ENCODE results near the gene U2AF1L4.

Gene U2AF1L4

GRCh38 chr19:35757231-35757748 is 12.1 kb upstream of the U2AF1L4 start:
- peak; percentile 61 for DNase-seq (ENCODE audit: low spot score)

- peak; percentile 50 for DNase-seq (ENCODE audit: low spot score)
Measured at GRCh38 chr19:35756377-35757230, 11.4 kb upstream of the U2AF1L4 start, which contains the start of gene HSPB6. TSS of gene HSPB6 (minus strand) at chr19:35757029. CDS start at chr19:35757008, 21 bp downstream.

- DNase-seq (ENCODE audit: low spot score): peak; percentile 65
Measured at GRCh38 chr19:35755550-35756376, 10.5 kb upstream of the U2AF1L4 start.

- no peak for DNase-seq (ENCODE audit: low spot score)
Measured at GRCh38 chr19:35755131-35755549, 9.9 kb upstream of the U2AF1L4 start.

GRCh38 chr19:35754370-35755130 is 9.3 kb upstream of the U2AF1L4 start:
- no peak for DNase-seq (ENCODE audit: low spot score)

GRCh38 chr19:35753634-35754369 is 8.6 kb upstream of the U2AF1L4 start:
- DNase-seq (ENCODE audit: low spot score): no peak

GRCh38 chr19:35752746-35753350 is 7.6 kb upstream of the U2AF1L4 start:
- DNase-seq (ENCODE audit: low spot score): no peak

GRCh38 chr19:35751839-35752745 is 6.9 kb upstream of the U2AF1L4 start:
- no peak for DNase-seq (ENCODE audit: low spot score)

GRCh38 chr19:35750167-35750566 is 4.9 kb upstream of the U2AF1L4 start:
- DNase-seq (ENCODE audit: low spot score): no peak

- DNase-seq (ENCODE audit: low spot score): peak; percentile 99
Measured at GRCh38 chr19:35748106-35749020, 3.1 kb upstream of the U2AF1L4 start, which contains the start of gene LIN37. TSS of gene LIN37 (plus strand) at chr19:35748576. CDS start at chr19:35748725, 149 bp downstream.

GRCh38 chr19:35746531-35746930 is 1.3 kb upstream of the U2AF1L4 start:
- DNase-seq (ENCODE audit: low spot score): no peak

- no peak for DNase-seq (ENCODE audit: low spot score)
Measured at GRCh38 chr19:35746087-35746462, 857 bp upstream of the U2AF1L4 start.

- DNase-seq (ENCODE audit: low spot score): peak; percentile 88
Measured at GRCh38 chr19:35744430-35745327, 539 bp downstream of the U2AF1L4 start.

- DNase-seq (ENCODE audit: low spot score): no peak
Measured at GRCh38 chr19:35743640-35744429, 1.4 kb downstream of the U2AF1L4 start.

- DNase-seq (ENCODE audit: low spot score): no peak
Measured at GRCh38 chr19:35742121-35742724, 3.0 kb downstream of the U2AF1L4 start, which contains the start of gene IGFLR1. TSS of gene IGFLR1 (minus strand) at chr19:35742452. CDS start at chr19:35741180, 1,272 bp downstream.

GRCh38 chr19:35741203-35741515 is 4.1 kb downstream of the U2AF1L4 start:
- DNase-seq (ENCODE audit: low spot score): no peak

Data from AG08395 (cell line).